B cell (primary cell): ENCODE data around the gene VCL.
"Not testable (repeated sequence)": the region's sequence is repeated elsewhere in the genome, so short reads cannot be mapped to it uniquely, and the experiment has no call there.

Experiments
- CTCF ChIP-seq: fragments of 200-600 bp; IDR thresholded peaks from one replicate; pipeline ENCODE4 v1.8.0; 2022; ENCODE audit warnings: antibody characterized with exemption, mild to moderate bottlenecking
- EZH2 ChIP-seq: IDR thresholded peaks from 2 replicates; pipeline ENCODE4 v1.6.1; 2012; ENCODE audit warnings: borderline replicate concordance, low read depth, mild to moderate bottlenecking, moderate library complexity, low read length; ENCODE audit not compliant: insufficient read depth, poor library complexity, severe bottlenecking

- not testable (repeated sequence) for TF ChIP-seq CTCF, EZH2
Measured at GRCh38 chr10:74146980-74147379, 149.1 kb downstream of the VCL start.
